Activated naive CD8-positive, alpha-beta T cell treated with anti-CD3 and anti-CD28 coated beads, Interleukin-2, amount 50 U/mL, for 24 hours (primary cell): Measurements from ENCODE around the gene SUGP1.

Experiments
- ATAC-seq: fragments of 150-1000 bp; cut with Tn5 transposase; one replicate; pipeline ENCODE4 v1.10.0; 2021
- DNase-seq: peaks from one replicate; pipeline ENCODE4 v3.0.0; 2021
- H3K27ac Mint-ChIP-seq: one replicate; pipeline ENCODE4 v1.8.0; 2021; ENCODE audit warnings: mild to moderate bottlenecking, mixed read lengths
- H3K27me3 Mint-ChIP-seq: one replicate; pipeline ENCODE4 v1.8.0; 2021; ENCODE audit warnings: mixed read lengths
- H3K36me3 Mint-ChIP-seq: one replicate; pipeline ENCODE4 v1.8.0; 2021; ENCODE audit warnings: low read depth, mixed read lengths
- H3K4me1 Mint-ChIP-seq: one replicate; pipeline ENCODE4 v1.8.0; 2021; ENCODE audit warnings: mixed read lengths
- H3K4me3 Mint-ChIP-seq: one replicate; pipeline ENCODE4 v1.8.0; 2021; ENCODE audit warnings: mild to moderate bottlenecking, moderate library complexity, mixed read lengths
- H3K9me3 Mint-ChIP-seq: one replicate; pipeline ENCODE4 v1.8.0; 2021; ENCODE audit warnings: mixed read lengths

Gene SUGP1

DNA sequence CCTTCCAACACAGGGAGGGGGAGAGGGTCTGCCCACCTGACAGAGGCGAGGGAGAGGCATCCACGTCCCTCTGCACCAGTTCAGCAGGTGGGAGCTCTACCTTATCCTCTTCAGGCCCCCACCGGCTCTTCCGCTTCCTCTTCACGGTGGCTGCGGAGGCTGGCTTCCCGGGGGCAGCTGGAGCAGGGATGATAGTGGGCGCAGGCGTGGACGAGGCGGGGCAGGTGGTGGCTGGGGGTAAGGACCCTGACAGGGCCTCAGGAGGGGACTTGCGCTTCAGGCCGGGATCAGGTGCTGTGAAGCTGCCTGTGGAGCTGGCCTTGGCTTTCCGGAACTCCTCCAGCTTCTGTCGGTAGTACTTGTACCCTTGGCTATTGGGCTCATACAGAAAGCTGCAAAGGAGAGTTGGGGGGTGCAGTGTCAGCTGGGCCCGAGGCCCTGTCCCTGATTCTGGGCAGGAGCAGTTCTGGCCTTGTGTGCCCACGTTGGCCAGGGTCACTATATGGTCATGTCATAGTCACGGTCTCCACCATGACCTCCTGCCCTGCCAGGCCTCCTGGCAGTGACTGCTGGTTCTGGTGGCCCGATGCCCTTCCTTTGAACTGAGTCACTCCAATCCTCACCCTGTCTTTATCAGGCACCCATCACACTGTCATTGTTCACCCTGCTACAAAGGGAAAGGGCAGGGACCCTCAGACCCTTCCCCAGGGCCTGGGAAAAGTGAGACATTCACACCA, 23.2 kb downstream of the SUGP1 start:
- H3K27me3 Mint-ChIP-seq, result no peaks in the 10 kb centered on the region
- ATAC-seq, result no peak
- H3K27ac Mint-ChIP-seq, result no peak overlapping the region
- H3K4me3 Mint-ChIP-seq, result no peak overlapping the region
- peaks cover 4% of the 10 kb centered on the region for H3K9me3 Mint-ChIP-seq
- no peak for DNase-seq
- H3K4me1 Mint-ChIP-seq, result no peaks in the 10 kb centered on the region
- peaks cover 34% of the 10 kb centered on the region for H3K36me3 Mint-ChIP-seq

DNA sequence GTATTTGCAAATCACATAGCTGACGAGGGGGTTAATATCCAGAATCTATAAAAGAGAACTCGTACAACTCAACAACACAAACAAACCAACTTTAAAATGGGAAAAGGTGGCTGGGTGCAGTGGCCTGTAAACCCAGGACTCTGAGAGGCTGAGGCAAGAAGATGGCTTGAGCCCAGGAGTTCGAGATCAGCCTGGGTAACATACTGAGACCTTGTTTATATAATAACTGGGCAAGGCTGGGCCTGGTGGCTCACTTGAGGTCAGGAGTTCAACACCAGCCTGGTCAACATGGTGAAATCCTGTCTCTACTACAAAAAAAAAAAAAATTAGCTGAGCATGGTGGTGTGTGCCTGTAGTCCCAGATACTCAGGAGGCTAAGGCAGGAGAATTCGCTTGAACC, 25.4 kb downstream of the SUGP1 start:
- H3K36me3 Mint-ChIP-seq, result peaks cover 47% of the 10 kb centered on the region

DNA sequence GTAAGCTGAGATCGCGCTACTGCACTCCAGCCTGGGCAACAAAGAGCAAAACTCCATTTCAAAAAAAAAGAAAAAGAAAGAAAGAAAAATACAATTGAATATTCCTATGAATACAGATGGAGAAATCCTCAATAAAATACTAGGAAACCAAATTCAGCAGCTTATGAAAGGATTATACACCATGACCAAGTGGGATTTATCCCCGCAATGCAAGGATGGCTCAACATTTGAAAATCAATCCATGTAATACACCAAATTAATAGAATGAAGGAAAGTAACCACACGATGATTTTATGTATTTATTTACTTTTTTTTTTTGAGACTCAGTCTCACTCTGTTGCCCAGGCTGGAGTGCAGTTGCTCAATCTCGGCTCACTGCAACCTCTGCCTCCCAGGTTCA, 27.7 kb downstream of the SUGP1 start:
- Mint-ChIP-seq H3K9me3 (peaks cover 4% of the 10 kb centered on the region), H3K4me3 (no peak overlapping the region), H3K27ac (no peak overlapping the region), H3K36me3 (peaks cover 52% of the 10 kb centered on the region), H3K4me1 (no peaks in the 10 kb centered on the region), H3K27me3 (no peaks in the 10 kb centered on the region)
- ATAC-seq (no peak), DNase-seq (no peak)

More for the DNA sequence above, 25.4 kb downstream of the SUGP1 start:
- Mint-ChIP-seq H3K4me1 (no peaks in the 10 kb centered on the region), H3K4me3 (no peak overlapping the region), H3K9me3 (peaks cover 4% of the 10 kb centered on the region), H3K27me3 (no peaks in the 10 kb centered on the region), H3K27ac (no peak overlapping the region)
- DNase-seq (no peak), ATAC-seq (no peak)

DNA sequence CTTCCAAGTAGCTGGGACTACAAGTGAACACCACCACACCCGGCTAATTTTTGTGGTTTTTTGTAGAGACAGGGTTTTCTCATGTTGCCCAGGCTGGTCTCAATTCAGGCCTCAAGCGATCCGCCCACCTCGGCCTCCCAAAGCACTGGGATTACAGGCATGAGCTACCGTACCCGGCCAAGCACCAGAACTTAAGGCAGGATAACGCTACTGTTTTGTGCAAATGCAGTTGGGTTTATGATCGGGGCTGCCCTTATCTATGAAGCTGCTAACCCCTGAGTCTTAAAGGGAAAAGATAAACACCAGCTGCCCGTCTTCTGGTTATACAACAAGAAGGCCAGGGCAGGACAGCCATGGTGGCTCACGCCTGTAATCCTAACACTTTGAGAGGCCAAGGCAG, 34.6 kb downstream of the SUGP1 start:
- no peaks in the 10 kb centered on the region for H3K4me1 Mint-ChIP-seq
- DNase-seq, result no peak
- H3K27me3 Mint-ChIP-seq, result no peaks in the 10 kb centered on the region
- peaks cover 38% of the 10 kb centered on the region for H3K36me3 Mint-ChIP-seq
- no peak overlapping the region for H3K4me3 Mint-ChIP-seq
- H3K9me3 Mint-ChIP-seq, result no peaks in the 10 kb centered on the region
- no peak for ATAC-seq
- no peak overlapping the region for H3K27ac Mint-ChIP-seq

- no peaks in the 10 kb centered on the region for H3K9me3 Mint-ChIP-seq
- no peak overlapping the region for H3K27ac Mint-ChIP-seq
- H3K27me3 Mint-ChIP-seq, result no peaks in the 10 kb centered on the region
- no peaks in the 10 kb centered on the region for H3K4me1 Mint-ChIP-seq
- H3K36me3 Mint-ChIP-seq, result peaks cover 40% of the 10 kb centered on the region
- ATAC-seq (no peak), DNase-seq (no peak)
- no peak overlapping the region for H3K4me3 Mint-ChIP-seq
Observed at GRCh38 chr19:19280561-19280960, 39.7 kb downstream of the SUGP1 start.

GRCh38 chr19:19279853-19280252, 40.5 kb downstream of the SUGP1 start:
- Mint-ChIP-seq H3K36me3 (peaks cover 38% of the 10 kb centered on the region), H3K27me3 (no peaks in the 10 kb centered on the region), H3K9me3 (no peaks in the 10 kb centered on the region), H3K4me1 (no peaks in the 10 kb centered on the region), H3K27ac (no peak overlapping the region), H3K4me3 (no peak overlapping the region)
- ATAC-seq, result no peak
- no peak for DNase-seq

DNA sequence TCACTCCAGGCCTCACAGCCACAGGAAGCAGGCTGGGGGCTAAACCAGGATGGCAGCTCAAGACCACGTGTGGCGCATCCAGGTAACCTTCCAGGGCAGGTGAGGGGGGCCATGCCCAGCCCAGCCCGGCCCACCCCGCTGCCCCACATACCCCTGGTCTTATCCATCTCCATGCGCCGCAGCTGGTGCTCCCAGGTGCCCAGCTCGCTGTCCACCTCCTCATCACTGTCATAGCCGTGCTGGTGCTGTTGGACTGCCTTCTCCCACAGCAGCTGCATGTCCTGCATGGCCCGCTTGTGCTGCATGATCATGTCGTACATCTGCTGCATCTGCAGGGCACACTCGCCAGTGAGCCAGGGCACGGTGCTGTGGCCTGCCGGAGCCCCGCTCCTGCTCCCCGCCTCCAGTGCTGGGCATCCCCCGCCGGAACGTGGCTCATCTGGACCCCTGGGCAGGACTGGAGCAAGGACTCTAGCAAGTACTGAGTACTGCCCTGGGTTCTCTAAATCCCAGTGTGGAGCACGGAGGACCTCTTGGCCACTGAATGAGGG, 41.2 kb downstream of the SUGP1 start:
- H3K27me3 Mint-ChIP-seq, result peaks cover 2% of the 10 kb centered on the region
- no peaks in the 10 kb centered on the region for H3K4me1 Mint-ChIP-seq
- ATAC-seq, result no peak
- H3K27ac Mint-ChIP-seq, result no peak overlapping the region
- no peaks in the 10 kb centered on the region for H3K9me3 Mint-ChIP-seq
- peaks cover 33% of the 10 kb centered on the region for H3K36me3 Mint-ChIP-seq
- H3K4me3 Mint-ChIP-seq, result no peak overlapping the region
- DNase-seq, result no peak

DNA sequence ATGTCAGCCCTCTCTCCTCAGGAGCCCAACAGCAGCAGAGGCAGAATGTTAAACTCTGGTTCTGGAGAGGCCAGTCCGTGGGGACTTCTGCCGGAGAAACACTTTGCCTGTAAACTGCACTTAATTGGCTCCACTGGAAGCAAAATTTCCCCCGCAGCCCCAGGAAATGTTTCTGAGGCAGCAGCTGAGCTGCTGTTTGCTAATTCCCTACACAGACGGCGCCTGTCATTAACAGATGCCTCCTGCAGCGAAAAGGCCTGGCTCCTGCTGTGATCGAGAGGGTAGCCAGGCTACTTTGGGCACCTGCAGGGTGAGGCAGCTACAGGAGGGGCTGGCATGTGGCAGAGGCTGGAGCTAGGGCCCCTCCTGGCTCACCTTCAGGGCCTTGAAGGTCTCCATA, 42.0 kb downstream of the SUGP1 start:
- Mint-ChIP-seq H3K36me3 (peaks cover 29% of the 10 kb centered on the region), H3K27ac (no peak overlapping the region), H3K4me3 (no peak overlapping the region), H3K4me1 (peaks cover 5% of the 10 kb centered on the region), H3K9me3 (no peaks in the 10 kb centered on the region), H3K27me3 (peaks cover 11% of the 10 kb centered on the region)
- ATAC-seq (no peak), DNase-seq (no peak)

DNA sequence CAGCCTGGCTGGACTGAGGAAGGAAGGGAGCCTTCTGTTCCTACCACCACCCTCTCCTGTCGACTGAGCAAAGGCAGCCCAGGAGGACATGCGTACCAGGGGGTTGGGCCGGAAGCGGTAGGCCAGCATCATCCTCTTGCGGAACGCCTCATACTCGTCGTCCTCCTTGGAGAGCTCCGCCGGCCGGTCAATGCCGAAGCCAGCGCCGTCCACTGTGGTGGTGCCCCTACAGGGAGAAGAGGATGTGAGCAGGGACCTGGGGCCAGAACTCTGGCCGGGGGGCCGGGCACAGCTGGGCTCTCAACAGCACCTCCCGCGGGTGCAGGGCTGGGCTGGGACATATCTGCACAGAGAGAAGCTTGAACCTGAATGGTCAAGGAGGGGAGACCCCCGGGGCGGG, 43.5 kb downstream of the SUGP1 start:
- H3K4me1 Mint-ChIP-seq, result peaks cover 6% of the 10 kb centered on the region
- DNase-seq (no peak), ATAC-seq (no peak)
- peaks cover 22% of the 10 kb centered on the region for H3K36me3 Mint-ChIP-seq
- no peak overlapping the region for H3K4me3 Mint-ChIP-seq
- no peak overlapping the region for H3K27ac Mint-ChIP-seq
- H3K27me3 Mint-ChIP-seq, result peaks cover 17% of the 10 kb centered on the region
- no peaks in the 10 kb centered on the region for H3K9me3 Mint-ChIP-seq

GRCh38 chr19:19276386-19276785, 43.9 kb downstream of the SUGP1 start:
- H3K36me3 Mint-ChIP-seq, result peaks cover 18% of the 10 kb centered on the region
- ATAC-seq, result no peak
- H3K4me1 Mint-ChIP-seq, result peaks cover 6% of the 10 kb centered on the region
- DNase-seq, result no peak
- peaks cover 19% of the 10 kb centered on the region for H3K27me3 Mint-ChIP-seq
- no peaks in the 10 kb centered on the region for H3K9me3 Mint-ChIP-seq
- H3K27ac Mint-ChIP-seq, result no peak overlapping the region
- no peak overlapping the region for H3K4me3 Mint-ChIP-seq

GRCh38 chr19:19274716-19275565, 45.4 kb downstream of the SUGP1 start:
- H3K4me1 Mint-ChIP-seq, result peaks cover 6% of the 10 kb centered on the region
- peaks cover 12% of the 10 kb centered on the region for H3K36me3 Mint-ChIP-seq
- H3K9me3 Mint-ChIP-seq, result no peaks in the 10 kb centered on the region
- H3K27me3 Mint-ChIP-seq, result peaks cover 19% of the 10 kb centered on the region
- no peak overlapping the region for H3K27ac Mint-ChIP-seq
- ATAC-seq (no peak), DNase-seq (no peak)
- H3K4me3 Mint-ChIP-seq, result no peak overlapping the region

- no peak overlapping the region for H3K4me3 Mint-ChIP-seq
- no peak for DNase-seq
- H3K9me3 Mint-ChIP-seq, result no peaks in the 10 kb centered on the region
- no peak overlapping the region for H3K27ac Mint-ChIP-seq
- H3K4me1 Mint-ChIP-seq, result peaks cover 6% of the 10 kb centered on the region
- ATAC-seq, result no peak
- peaks cover 19% of the 10 kb centered on the region for H3K27me3 Mint-ChIP-seq
- H3K36me3 Mint-ChIP-seq, result peaks cover 12% of the 10 kb centered on the region
Observed at GRCh38 chr19:19274146-19274545, 46.2 kb downstream of the SUGP1 start.

DNA sequence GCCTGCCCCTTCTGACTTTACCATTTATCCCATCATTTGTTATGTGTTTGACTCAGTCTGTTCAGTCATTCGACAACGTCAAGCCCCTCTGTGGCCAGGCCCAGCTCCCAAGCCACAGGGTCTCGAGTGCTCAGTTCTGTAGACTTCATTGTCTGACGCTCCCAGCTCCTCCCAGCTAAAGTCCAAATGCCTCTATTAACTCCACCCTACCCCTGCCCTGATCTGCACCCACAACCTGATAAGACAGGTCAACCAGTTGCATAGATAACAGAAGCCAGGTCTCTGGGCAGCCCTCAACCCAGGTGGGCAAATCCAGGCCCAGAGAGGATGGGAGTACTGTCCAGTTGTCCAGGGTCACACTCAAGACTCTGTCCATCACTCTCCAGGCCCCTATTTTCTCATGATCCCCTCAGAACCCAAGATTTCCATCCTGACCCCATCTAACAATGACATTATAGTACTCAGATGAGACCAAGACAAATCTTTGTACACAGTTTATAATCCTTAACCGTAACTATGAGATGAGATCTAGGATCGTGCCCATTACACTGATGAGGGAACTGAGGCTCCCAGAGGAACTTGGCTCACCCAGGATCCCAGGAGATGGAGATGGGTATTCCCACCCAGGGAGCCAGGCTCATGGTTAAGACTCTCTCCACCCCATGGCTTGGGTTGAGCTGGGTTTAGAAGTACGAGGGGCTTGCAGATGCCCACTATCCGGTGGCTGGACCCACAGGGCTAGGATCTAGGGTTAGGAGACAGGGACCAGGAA, 48.3 kb downstream of the SUGP1 start:
- ATAC-seq (no peak), DNase-seq (no peak)
- Mint-ChIP-seq H3K9me3 (no peaks in the 10 kb centered on the region), H3K27me3 (peaks cover 19% of the 10 kb centered on the region), H3K4me1 (peaks cover 6% of the 10 kb centered on the region), H3K27ac (no peak overlapping the region), H3K36me3 (peaks cover 5% of the 10 kb centered on the region), H3K4me3 (no peak overlapping the region)

DNA sequence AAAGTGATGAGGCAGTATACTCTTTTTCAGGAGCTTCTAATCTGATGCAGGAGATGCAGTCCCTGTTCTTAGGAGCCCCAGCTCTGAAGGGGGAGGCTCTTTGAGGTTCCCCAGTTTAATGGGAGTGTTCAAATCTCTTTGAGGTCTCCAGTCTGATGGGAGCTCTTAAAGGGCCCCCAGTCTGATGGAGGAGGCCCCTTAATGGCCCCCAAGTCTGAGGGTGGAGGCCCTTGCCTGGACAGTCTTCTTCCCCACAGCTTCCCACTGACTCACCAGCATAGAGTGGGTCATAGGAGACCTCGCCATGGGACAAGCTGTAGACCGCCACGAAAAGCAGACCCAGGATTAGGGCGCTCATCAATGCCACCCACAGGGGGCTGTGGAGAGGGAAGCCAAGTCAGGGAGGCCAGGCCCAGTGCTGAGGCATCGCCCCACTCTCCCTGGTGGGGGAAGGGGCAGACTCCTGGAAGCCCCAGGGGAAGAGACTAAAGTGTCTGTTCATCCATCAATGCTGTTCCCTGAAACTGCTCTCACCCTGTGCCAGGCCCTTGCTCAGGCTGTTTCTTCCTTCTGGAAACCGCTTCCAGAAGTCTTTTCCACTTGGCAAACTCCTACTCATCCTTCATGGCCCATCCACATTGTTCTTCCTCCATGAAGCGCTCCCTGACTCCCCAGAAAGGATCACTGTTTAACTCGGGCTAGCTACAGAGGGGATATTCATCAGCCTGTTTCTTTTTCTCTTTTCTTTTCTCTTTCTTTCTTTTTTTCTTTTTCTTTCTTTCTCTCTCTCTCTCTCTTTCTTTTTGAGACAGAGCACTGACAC, 49.3 kb downstream of the SUGP1 start:
- H3K9me3 Mint-ChIP-seq, result no peaks in the 10 kb centered on the region
- no peak for ATAC-seq
- peaks cover 19% of the 10 kb centered on the region for H3K27me3 Mint-ChIP-seq
- no peak for DNase-seq
- peaks cover 6% of the 10 kb centered on the region for H3K4me1 Mint-ChIP-seq
- no peak overlapping the region for H3K27ac Mint-ChIP-seq
- H3K4me3 Mint-ChIP-seq, result no peak overlapping the region
- H3K36me3 Mint-ChIP-seq, result no peaks in the 10 kb centered on the region
